H1 (cell line): ENCODE measurements around the gene NSL1. TPM values are rescaled to one million over a fixed set of nuclear protein-coding genes. Genes with fewer than 3 reads are reported as not detected.

Experiments
- YY1 ChIP-seq: IDR thresholded peaks from 2 replicates; pipeline ENCODE4 v1.6.1; 2011; ENCODE audit warnings: low read depth, mild to moderate bottlenecking, low read length
- polyA plus RNA-seq, 7 experiments: library from polyadenylated mRNA; depleted of rRNA in 3 of 7; stranded (reverse) in 5 of 7; unstranded in 2 of 7; fragments of >200 nt in 5 of 7; fragments of 200-250 nt in 2 of 7; gene quantifications; 1 replicate in 5 of 7; 2 replicates in 1 of 7; 4 replicates in 1 of 7; pipeline versions ENCODE4 v1.2.1 to v1.2.3, GENCODE V29; 2011 to 2013; ENCODE audit warnings: missing spikeins in 2 of 7, mixed read lengths in 2 of 7
- total RNA-seq: library from RNA; stranded (reverse); fragmentation: NEBNext Ultra II Directional; extraction: Animal tissue kit (Norgen Biotek cat#: 25700); gene quantifications from 2 replicates; pipeline ENCODE4 v1.2.1, GENCODE V29; 2021

Gene NSL1
- total and polyA plus RNA-seq, 2 of the 8 experiments (the other 6 are each of a cell fraction or from before 2014, with no cell fraction given): 25.4 to 51.7 TPM

GRCh38 chr1:212824201-212824600 is 32.6 kb upstream of the NSL1 start (continued):
- no peak for TF ChIP-seq YY1
- TF ChIP-seq, all 59 proteins: peak for 0
